HFFc6 (cell line): ENCODE data around the gene DMRTB1. TPM values are rescaled to one million over a fixed set of nuclear protein-coding genes. Genes with fewer than 3 reads are reported as not detected.
A peak's percentile ranks its signal among the peaks of the same experiment; 100 is the strongest.

Experiments
- DNase-seq: peaks from one replicate; pipeline ENCODE4 v3.0.0-alpha.2; 2018
- H3K27ac Mint-ChIP-seq: 2 replicates; pipeline ENCODE4 v1.8.0; 2020; ENCODE audit warnings: mild to moderate bottlenecking, mixed read lengths
- H3K27me3 Mint-ChIP-seq: 2 replicates; pipeline ENCODE4 v1.8.0; 2021; ENCODE audit warnings: mild to moderate bottlenecking, moderate library complexity, mixed read lengths; ENCODE audit not compliant: insufficient read depth
- H3K36me3 Mint-ChIP-seq: 2 replicates; pipeline ENCODE4 v1.8.0; 2021; ENCODE audit warnings: low read depth, mixed read lengths
- H3K4me1 Mint-ChIP-seq: 2 replicates; pipeline ENCODE4 v1.8.0; 2020; ENCODE audit warnings: low read depth, mixed read lengths
- H3K4me3 Mint-ChIP-seq: 2 replicates; pipeline ENCODE4 v1.8.0; 2020; ENCODE audit warnings: mild to moderate bottlenecking, moderate library complexity, mixed read lengths
- H3K9me3 Mint-ChIP-seq: 2 replicates; pipeline ENCODE4 v1.8.0; 2020; ENCODE audit warnings: mild to moderate bottlenecking, mixed read lengths
- CTCF ChIP-seq: fragments of 200-600 bp; sonication (generic); IDR thresholded peaks from 2 replicates; pipeline ENCODE4 v1.5.0; 2021; ENCODE audit warnings: antibody characterized with exemption, mild to moderate bottlenecking
- total RNA-seq, 6 experiments: library from RNA; stranded (reverse); fragmentation: NEBNext Ultra II Directional; extraction: Animal tissue kit (Norgen Biotek cat#: 25700); gene quantifications; 2 replicates in 1 of 6; 3 replicates in 5 of 6; pipeline ENCODE4 v1.2.3, GENCODE V29; 2021

The DMRTB1 gene
- total RNA-seq, 6 experiments from 2014 or later = not detected

- Mint-ChIP-seq H3K4me3 (no peak overlapping the region), H3K27me3 (peaks cover 31% of the 10 kb centered on the region), H3K9me3 (no peaks in the 10 kb centered on the region), H3K36me3 (no peaks in the 10 kb centered on the region), H3K4me1 (peaks cover 13% of the 10 kb centered on the region), H3K27ac (no peak overlapping the region)
- no peak for TF ChIP-seq CTCF
- DNase-seq = no peak
These were observed 42.1 kb downstream of the DMRTB1 start for GRCh38 chr1:53501065-53502005.

GRCh38 chr1:53502641-53503432 lies 43.6 kb downstream of the DMRTB1 start:
- H3K36me3 Mint-ChIP-seq = no peaks in the 10 kb centered on the region
- H3K27me3 Mint-ChIP-seq = peaks cover 32% of the 10 kb centered on the region
- no peaks in the 10 kb centered on the region for H3K9me3 Mint-ChIP-seq
- no peak overlapping the region for H3K4me3 Mint-ChIP-seq
- no peak for DNase-seq
- H3K4me1 Mint-ChIP-seq = peaks cover 13% of the 10 kb centered on the region
- H3K27ac Mint-ChIP-seq = no peak overlapping the region
- TF ChIP-seq CTCF = no peak

- peak overlapping the region; percentile 11; the same call in 1 of the 2 replicates for H3K4me3 Mint-ChIP-seq
- no peak for TF ChIP-seq CTCF
- peaks cover 27% of the 10 kb centered on the region for H3K27me3 Mint-ChIP-seq
- H3K27ac Mint-ChIP-seq = no peak overlapping the region
- H3K36me3 Mint-ChIP-seq = no peaks in the 10 kb centered on the region
- no peak for DNase-seq
- peaks cover 11% of the 10 kb centered on the region for H3K4me1 Mint-ChIP-seq
- H3K9me3 Mint-ChIP-seq = no peaks in the 10 kb centered on the region
These were observed 44.4 kb downstream of the DMRTB1 start for GRCh38 chr1:53503433-53504217.

GRCh38 chr1:53504901-53505300 lies 45.7 kb downstream of the DMRTB1 start:
- Mint-ChIP-seq H3K27ac (no peak overlapping the region), H3K9me3 (no peaks in the 10 kb centered on the region), H3K36me3 (no peaks in the 10 kb centered on the region), H3K4me1 (peaks cover 6% of the 10 kb centered on the region; the same call in 1 of the 2 replicates), H3K4me3 (no peak overlapping the region), H3K27me3 (peaks cover 23% of the 10 kb centered on the region)
- DNase-seq = no peak
- no peak for TF ChIP-seq CTCF

GRCh38 chr1:53505401-53505800 lies 46.2 kb downstream of the DMRTB1 start:
- no peak for TF ChIP-seq CTCF
- peaks cover 18% of the 10 kb centered on the region for H3K27me3 Mint-ChIP-seq
- DNase-seq = no peak
- no peaks in the 10 kb centered on the region for H3K36me3 Mint-ChIP-seq
- peaks cover 6% of the 10 kb centered on the region; the same call in 1 of the 2 replicates for H3K4me1 Mint-ChIP-seq
- H3K27ac Mint-ChIP-seq = no peak overlapping the region
- no peaks in the 10 kb centered on the region for H3K9me3 Mint-ChIP-seq
- no peak overlapping the region for H3K4me3 Mint-ChIP-seq
